T-helper 17 cell (primary cell): ENCODE measurements around the gene KIAA1958. TPM values are rescaled to one million over a fixed set of nuclear protein-coding genes. Genes with fewer than 3 reads are reported as not detected.

Experiments used
- ATAC-seq: fragments of 150-1000 bp; cut with Tn5 transposase; 2 replicates; pipeline ENCODE4 v1.10.0; 2021; ENCODE audit warnings: mild to moderate bottlenecking, moderate library complexity
- DNase-seq, 3 donors: peaks; one replicate each; pipeline versions ENCODE4 v3.0.0 to v3.0.0-alpha.2; 2020 to 2021
- H3K9me3 ChIP-seq: one replicate; pipeline ENCODE4 v1.7.0; 2013; ENCODE audit warnings: low read length, mild to moderate bottlenecking; ENCODE audit not compliant: control insufficient read depth, poor library complexity, severe bottlenecking
- H3K27ac Mint-ChIP-seq: one replicate; pipeline ENCODE4 v1.8.0; 2022; ENCODE audit warnings: mild to moderate bottlenecking, moderate library complexity, mixed read lengths
- H3K27me3 Mint-ChIP-seq: one replicate; pipeline ENCODE4 v1.8.0; 2022; ENCODE audit warnings: mixed read lengths
- H3K36me3 Mint-ChIP-seq: one replicate; pipeline ENCODE4 v1.8.0; 2022; ENCODE audit warnings: low read depth, mixed read lengths
- H3K4me1 Mint-ChIP-seq: one replicate; pipeline ENCODE4 v1.8.0; 2022; ENCODE audit warnings: mild to moderate bottlenecking, mixed read lengths
- H3K4me3 Mint-ChIP-seq: one replicate; pipeline ENCODE4 v1.8.0; 2022; ENCODE audit warnings: mild to moderate bottlenecking, moderate library complexity, mixed read lengths
- total RNA-seq, 4 donors: library from RNA in 2 of 4; stranded (reverse) in 2 of 4; gene quantifications; one replicate each; pipeline ENCODE4 v1.2.3 and lab custom pipeline; 2022 to 2026

KIAA1958 gene
- total RNA-seq, 2 donors from 2014 or later: 2.1 to 2.8 TPM

DNA sequence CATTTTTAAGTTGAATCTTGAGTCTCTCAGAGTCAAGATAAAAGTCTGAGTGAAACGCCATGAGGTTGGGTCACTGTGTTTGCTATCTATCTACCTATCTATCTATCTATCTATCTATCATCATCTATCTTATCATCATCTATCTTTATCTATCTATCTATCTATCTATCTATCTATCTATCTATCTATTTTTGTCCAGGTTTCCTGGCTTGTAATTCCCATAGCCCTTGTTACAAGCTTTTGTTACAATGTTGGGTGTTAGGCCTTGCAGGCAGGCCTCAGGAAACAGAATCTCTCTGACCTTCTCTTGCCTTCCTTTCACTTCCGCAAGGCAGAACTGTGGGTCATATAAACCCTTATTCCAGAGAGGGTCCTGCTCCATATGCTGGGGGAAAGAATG, 12.6 kb upstream of the KIAA1958 start:
- no peaks in the 10 kb centered on the region for H3K4me1 Mint-ChIP-seq
- no peaks in the 10 kb centered on the region for H3K36me3 Mint-ChIP-seq
- H3K27me3 Mint-ChIP-seq: no peaks in the 10 kb centered on the region
- ATAC-seq (no peak), DNase-seq (no peak)
- no peak overlapping the region for H3K4me3 Mint-ChIP-seq
- no peak overlapping the region for H3K27ac Mint-ChIP-seq
- no peaks in the 10 kb centered on the region for H3K9me3 ChIP-seq

DNA sequence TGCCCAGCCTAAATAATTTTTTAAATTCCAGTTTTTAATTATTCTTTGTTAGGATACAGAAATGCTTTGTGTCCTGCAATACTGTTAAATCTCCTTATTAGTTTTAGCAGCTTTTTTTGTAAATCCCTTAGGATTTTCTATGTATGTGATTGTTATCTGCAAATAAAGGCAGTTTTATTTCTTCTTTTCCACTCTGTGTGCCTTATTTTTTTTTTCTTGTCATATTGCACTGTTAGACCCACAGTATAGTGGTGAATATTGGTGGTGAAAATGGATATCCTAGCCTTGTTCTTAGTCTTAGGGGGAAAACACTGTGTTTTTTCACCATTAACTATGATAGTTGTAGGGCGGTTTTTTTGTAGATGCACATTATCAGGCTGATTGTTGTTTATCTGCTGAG, 11.3 kb upstream of the KIAA1958 start:
- H3K4me1 Mint-ChIP-seq: no peaks in the 10 kb centered on the region
- no peak for DNase-seq
- ATAC-seq: no peak
- H3K36me3 Mint-ChIP-seq: no peaks in the 10 kb centered on the region
- no peaks in the 10 kb centered on the region for H3K27me3 Mint-ChIP-seq
- H3K4me3 Mint-ChIP-seq: no peak overlapping the region
- H3K9me3 ChIP-seq: no peaks in the 10 kb centered on the region
- H3K27ac Mint-ChIP-seq: no peak overlapping the region

DNA sequence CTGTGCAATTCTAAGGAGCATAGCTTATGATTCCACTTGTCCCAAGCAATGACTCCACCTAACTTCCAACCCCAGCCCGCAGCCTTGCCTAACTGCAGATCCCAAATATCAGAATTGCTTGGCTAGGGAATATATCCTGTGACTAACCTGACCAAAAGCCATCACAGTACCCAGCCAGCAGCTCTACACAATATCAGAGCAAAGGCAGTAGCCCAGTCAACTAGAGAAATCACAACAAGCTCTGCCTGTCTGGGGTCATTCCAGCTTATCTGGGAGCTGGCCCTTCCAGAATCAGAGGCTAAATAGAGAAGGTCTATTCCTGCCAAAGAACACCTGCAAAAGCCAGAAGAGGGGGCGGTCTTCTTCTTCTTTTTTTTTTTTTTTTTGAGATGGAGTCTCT, 9.3 kb upstream of the KIAA1958 start:
- DNase-seq (no peak), ATAC-seq (no peak)
- no peaks in the 10 kb centered on the region for H3K27me3 Mint-ChIP-seq
- no peak overlapping the region for H3K27ac Mint-ChIP-seq
- no peaks in the 10 kb centered on the region for H3K4me1 Mint-ChIP-seq
- no peak overlapping the region for H3K4me3 Mint-ChIP-seq
- no peaks in the 10 kb centered on the region for H3K36me3 Mint-ChIP-seq
- no peaks in the 10 kb centered on the region for H3K9me3 ChIP-seq

DNA sequence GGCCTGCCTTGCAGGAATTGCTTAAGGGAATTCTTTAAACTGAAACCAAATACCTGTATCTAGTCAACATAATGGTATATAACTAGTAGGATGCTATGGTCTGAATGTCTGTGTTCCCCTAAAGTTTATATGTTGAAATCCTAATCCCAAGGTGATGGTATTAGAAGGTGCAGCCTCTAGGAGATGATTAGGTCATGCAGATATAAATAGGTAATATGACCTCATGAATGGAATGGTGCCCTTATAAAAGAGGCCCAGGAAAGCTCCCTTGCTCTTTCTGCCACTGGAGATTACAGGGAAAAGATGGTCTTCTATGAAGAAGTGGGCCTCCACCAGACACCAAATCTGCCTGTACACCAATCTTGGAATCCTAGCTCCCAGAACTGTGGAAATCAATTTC, 7.4 kb upstream of the KIAA1958 start:
- no peaks in the 10 kb centered on the region for H3K36me3 Mint-ChIP-seq
- ATAC-seq: no peak
- DNase-seq: no peak
- H3K27me3 Mint-ChIP-seq: no peaks in the 10 kb centered on the region
- H3K27ac Mint-ChIP-seq: no peak overlapping the region
- no peak overlapping the region for H3K4me3 Mint-ChIP-seq
- no peaks in the 10 kb centered on the region for H3K9me3 ChIP-seq
- H3K4me1 Mint-ChIP-seq: no peaks in the 10 kb centered on the region

DNA sequence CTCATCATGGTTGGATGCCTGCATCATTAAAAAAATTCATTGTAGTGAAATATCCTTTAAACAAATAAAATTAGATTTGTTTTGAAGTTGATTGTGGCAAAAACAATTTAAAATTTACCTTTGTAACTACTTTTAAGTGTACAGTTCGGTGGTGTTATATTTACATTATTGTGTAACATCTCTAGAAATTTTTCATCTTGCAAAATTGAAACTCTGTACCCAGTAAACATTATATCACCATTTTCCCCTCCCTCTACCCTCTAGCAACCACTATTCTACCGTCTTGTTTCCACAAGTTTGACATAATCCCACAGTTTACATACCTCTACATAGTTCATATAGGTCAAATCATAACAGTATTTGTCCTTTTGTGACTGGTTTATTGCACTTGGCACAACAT, 2.0 kb upstream of the KIAA1958 start:
- Mint-ChIP-seq H3K27ac (no peak overlapping the region), H3K36me3 (peaks cover 2% of the 10 kb centered on the region), H3K4me1 (peaks cover 15% of the 10 kb centered on the region), H3K4me3 (no peak overlapping the region), H3K27me3 (no peaks in the 10 kb centered on the region)
- DNase-seq: no peak
- no peaks in the 10 kb centered on the region for H3K9me3 ChIP-seq
- ATAC-seq: no peak

DNA sequence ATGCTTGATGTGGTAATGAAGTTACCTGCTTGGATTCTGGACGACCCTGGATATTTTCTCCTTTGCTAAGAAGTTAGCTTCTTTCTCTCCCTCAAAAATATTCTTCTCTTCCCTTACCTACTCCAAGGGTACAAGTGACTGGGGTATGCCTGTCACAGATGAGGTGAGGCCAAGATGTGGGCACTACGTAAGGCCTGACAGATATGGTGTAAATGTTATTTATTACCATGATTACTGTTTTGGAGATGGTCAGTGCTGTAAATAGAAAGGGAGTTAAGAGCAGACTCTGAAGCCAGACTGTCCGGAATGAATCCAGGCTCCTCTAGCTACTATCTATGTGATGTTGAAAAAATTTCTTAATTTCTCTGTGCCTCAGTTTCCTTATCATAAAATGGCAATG, 1.1 kb upstream of the KIAA1958 start:
- Mint-ChIP-seq H3K36me3 (peaks cover 2% of the 10 kb centered on the region), H3K4me3 (peak overlapping the region; percentile 97), H3K4me1 (peaks cover 15% of the 10 kb centered on the region), H3K27ac (peak overlapping the region; percentile 92), H3K27me3 (no peaks in the 10 kb centered on the region)
- DNase-seq (no peak), ATAC-seq (no peak)
- H3K9me3 ChIP-seq: no peaks in the 10 kb centered on the region

DNA sequence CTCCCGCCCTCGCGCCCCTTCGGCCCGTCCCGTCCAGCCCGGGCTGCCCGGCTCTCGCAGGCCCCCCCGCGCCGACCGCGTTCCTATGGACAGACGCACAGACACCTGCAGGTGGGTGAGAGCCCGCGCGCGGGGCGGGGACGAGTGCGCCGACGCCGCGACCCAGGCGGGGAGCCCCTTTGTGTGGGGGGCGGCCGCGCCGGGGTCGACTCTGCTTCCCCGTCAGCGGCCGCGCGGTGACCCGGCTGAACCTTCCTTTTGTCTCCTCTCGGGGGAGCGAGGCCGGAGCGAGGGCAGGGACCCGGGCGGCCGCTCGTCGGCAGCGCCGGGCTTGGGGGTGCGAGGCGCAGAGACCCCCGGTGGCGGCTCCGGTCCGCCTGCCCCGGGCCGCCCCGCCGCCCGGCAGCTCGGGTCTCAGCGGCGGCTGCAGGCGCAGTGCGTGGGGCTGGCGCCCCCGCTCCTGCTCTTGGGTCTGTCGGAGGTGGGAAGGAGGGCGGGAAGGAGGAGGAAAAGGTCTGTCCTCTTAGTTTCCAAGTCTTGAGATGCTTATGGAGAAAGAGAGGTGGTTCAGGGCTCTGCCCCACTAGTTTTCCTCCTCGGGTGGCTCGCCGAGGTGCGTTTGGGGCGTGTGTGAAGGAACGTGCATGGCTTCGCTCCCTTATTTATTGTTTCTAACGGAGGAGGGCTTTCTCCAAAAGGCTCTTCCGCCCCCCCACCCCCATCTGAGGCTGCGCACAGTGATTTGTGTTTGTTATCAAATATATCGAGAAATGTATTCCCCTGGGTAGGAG, 576 bp downstream of the KIAA1958 start:
- Mint-ChIP-seq H3K27me3 (no peaks in the 10 kb centered on the region), H3K36me3 (peaks cover 2% of the 10 kb centered on the region), H3K4me3 (peak overlapping the region; percentile 94), H3K4me1 (peaks cover 15% of the 10 kb centered on the region), H3K27ac (peak overlapping the region; percentile 78)
- H3K9me3 ChIP-seq: no peaks in the 10 kb centered on the region
- ATAC-seq (peak; percentile 28), DNase-seq (peak in 2 of 3 donors; percentile 20 to 23)

DNA sequence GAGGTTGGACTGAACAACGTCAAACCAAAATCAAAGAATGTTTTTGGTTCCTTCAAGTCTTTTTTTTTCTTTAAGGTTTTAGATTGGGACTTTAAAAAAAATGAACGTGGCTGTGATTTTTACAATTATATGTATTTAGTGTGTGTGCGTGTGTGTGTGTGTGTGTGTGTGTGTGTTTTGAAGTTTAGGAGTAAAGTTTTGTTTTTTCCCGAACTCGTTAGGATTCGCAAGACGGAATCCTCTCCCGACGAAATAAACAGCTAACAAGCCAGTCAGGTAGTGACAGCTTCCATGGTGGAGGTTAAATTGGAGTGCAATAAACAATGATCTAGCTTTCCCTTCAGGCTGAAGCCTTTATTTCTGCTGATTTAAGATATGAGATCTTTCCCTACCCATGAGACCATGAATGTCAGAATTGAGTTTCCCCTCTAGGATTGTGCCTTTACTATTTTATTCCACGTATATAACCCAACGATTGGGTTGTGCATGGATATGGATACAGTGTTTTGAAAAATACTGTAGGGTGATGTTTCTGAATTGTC, 1.2 kb downstream of the KIAA1958 start:
- H3K27ac Mint-ChIP-seq: peak overlapping the region; percentile 78
- ATAC-seq: no peak
- peaks cover 2% of the 10 kb centered on the region for H3K36me3 Mint-ChIP-seq
- no peaks in the 10 kb centered on the region for H3K9me3 ChIP-seq
- H3K27me3 Mint-ChIP-seq: no peaks in the 10 kb centered on the region
- DNase-seq: no peak
- H3K4me3 Mint-ChIP-seq: peak overlapping the region; percentile 94
- peaks cover 15% of the 10 kb centered on the region for H3K4me1 Mint-ChIP-seq

DNA sequence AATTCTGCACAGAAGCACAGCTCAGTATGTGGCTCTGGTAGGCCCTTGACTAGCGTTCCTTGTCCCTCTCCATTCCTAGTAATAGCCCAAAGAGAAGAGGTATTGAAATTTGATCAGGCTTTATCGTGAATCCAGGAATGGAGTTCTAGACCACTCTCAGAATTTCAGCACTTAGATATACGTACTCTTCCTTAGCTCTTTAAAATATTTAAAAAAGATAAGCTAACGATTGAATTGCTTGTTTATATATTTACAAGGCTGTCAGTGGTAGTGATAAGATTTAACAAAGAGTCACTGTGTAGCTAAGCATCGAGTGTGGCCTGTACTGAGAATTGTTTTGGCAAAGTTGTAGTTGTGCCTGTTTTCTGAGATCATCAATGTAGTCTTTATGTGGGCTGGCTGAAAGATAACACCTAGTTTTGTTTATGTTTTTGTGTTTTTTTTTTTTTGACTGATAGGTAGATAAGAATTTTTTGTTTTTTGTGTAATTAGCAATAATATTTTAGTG, 2.5 kb downstream of the KIAA1958 start:
- Mint-ChIP-seq H3K4me3 (no peak overlapping the region), H3K4me1 (peaks cover 15% of the 10 kb centered on the region), H3K27me3 (no peaks in the 10 kb centered on the region), H3K36me3 (peaks cover 5% of the 10 kb centered on the region), H3K27ac (no peak overlapping the region)
- no peak for DNase-seq
- ATAC-seq: no peak
- H3K9me3 ChIP-seq: no peaks in the 10 kb centered on the region

DNA sequence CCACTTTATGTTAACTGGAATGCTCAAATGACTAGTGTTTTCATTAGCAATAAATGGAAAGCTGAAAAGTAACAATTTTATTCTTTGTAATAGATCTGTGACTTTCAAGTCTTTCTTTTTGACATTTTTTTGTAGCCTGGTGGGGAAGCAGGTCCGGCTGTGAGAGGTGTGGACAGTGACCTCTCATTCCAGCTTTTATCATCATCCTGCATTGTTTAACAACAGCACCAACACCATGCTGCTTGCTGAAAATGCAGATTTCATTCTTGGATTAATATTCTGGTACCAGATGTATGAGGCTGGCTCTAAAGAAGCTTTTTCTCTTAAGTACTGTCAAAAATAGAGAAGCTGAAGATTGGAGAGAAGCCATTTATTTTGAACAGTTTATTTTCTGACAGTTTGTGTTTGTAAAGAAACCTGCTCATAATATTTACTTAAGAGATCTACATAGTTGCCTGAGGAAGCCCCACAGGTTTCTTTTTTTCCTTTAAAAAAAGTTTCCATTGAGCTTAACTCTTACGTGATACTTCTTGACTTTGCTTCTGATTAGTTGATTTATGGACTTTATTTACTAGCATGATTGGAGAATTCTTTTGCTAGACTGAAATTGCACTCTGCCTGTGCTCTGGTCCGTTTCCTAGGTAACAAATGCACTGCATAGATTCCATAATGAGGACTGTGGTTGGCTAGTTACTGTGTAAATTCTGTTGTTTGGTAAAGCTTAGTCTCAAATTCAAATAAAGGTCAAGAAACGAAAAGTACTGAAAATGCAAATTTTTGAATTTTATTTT, 3.4 kb downstream of the KIAA1958 start:
- ATAC-seq (no peak), DNase-seq (no peak)
- Mint-ChIP-seq H3K27me3 (no peaks in the 10 kb centered on the region), H3K4me3 (no peak overlapping the region), H3K27ac (no peak overlapping the region), H3K4me1 (peaks cover 14% of the 10 kb centered on the region), H3K36me3 (peaks cover 8% of the 10 kb centered on the region)
- no peaks in the 10 kb centered on the region for H3K9me3 ChIP-seq

DNA sequence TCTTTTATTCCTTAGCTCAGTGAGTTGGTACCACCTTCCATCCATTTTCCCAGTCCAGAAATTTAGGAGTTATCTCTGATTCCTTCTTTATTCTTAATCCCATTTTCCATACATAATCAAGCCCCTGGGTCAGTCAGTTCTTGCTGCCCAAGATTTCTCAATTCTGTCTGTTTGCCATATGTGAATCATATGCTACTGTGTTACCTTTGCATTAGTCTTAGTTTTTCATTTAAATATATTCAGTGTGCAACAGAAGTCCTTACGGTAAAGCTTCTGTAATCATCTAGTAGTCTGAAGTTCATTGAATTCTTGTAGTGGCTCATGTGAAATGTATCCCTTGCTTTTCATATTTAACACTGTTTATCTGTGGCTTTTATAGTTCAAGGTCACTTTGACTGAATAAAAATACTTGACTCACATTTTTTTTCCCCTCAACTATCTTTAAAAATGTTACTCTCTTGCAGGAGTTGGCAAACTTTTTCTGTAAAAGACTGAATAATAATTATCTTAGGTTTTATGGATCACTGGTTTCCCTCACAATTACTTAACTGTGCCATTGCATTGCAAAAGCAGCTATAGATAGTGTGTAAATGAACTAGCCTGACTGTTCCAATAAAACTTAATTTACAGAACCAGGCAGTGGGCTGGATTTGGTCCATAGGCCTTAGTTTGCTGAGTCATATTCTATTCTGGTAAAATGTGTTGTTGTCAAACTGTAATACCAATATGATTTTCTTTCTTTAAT, 6.9 kb downstream of the KIAA1958 start:
- Mint-ChIP-seq H3K4me1 (peaks cover 2% of the 10 kb centered on the region), H3K4me3 (no peak overlapping the region), H3K36me3 (peaks cover 5% of the 10 kb centered on the region), H3K27ac (no peak overlapping the region), H3K27me3 (no peaks in the 10 kb centered on the region)
- ATAC-seq (no peak), DNase-seq (no peak)
- no peaks in the 10 kb centered on the region for H3K9me3 ChIP-seq

DNA sequence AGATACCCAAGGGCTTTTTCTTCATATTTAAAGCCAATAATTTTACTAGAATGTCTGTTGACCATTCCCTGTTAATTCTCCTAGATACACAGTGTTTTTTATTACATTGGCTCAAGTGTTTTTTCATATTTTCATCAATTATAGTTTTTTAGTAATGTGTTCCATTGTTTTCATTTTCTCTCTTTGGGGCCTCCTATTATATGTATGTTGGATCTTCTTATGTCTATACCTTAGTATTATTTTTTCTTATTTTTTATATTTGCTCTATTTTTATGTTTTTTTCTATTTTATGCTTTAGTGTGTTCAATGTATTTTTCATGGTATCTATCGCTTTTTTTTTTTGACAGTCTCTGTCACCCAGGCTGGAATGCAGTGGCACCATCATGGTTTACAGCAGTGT, 7.5 kb downstream of the KIAA1958 start:
- H3K27ac Mint-ChIP-seq: no peak overlapping the region
- peaks cover 5% of the 10 kb centered on the region for H3K36me3 Mint-ChIP-seq
- ATAC-seq (no peak), DNase-seq (no peak)
- H3K4me1 Mint-ChIP-seq: peaks cover 1% of the 10 kb centered on the region
- H3K27me3 Mint-ChIP-seq: no peaks in the 10 kb centered on the region
- no peaks in the 10 kb centered on the region for H3K9me3 ChIP-seq
- H3K4me3 Mint-ChIP-seq: no peak overlapping the region

DNA sequence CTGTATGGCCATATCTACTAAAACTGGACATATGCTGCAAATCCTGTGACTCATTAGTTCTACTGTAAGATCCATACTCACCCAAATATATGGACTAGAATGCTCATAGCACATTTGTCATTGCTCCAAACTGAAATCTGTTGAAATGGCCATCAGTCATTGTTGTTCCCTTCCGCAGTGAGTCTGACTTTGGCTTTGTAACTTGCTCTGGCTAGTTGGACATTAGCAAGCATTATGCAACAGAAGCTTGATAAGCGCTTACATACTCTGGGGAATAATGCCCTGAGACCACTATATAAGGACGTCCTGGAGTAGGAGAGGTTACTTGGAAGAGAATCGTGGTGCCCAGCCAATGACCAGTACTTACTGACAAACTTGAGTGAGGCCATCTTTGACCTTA, 9.0 kb downstream of the KIAA1958 start:
- ATAC-seq (no peak), DNase-seq (no peak)
- H3K9me3 ChIP-seq: no peaks in the 10 kb centered on the region
- H3K27me3 Mint-ChIP-seq: no peaks in the 10 kb centered on the region
- H3K4me3 Mint-ChIP-seq: no peak overlapping the region
- no peak overlapping the region for H3K27ac Mint-ChIP-seq
- no peaks in the 10 kb centered on the region for H3K4me1 Mint-ChIP-seq
- H3K36me3 Mint-ChIP-seq: peaks cover 5% of the 10 kb centered on the region
